Progenitor cell of endocrine pancreas (in vitro differentiated cells): ENCODE data around the gene FAM78A. TPM values are rescaled to one million over a fixed set of nuclear protein-coding genes. Genes with fewer than 3 reads are reported as not detected.

Source experiments
- DNase-seq: peaks from one replicate; pipeline ENCODE4 v3.0.0; 2021; ENCODE audit warnings: low spot score; ENCODE audit not compliant: unreplicated experiment
- H3K27ac Mint-ChIP-seq: 2 replicates; pipeline ENCODE4 v1.8.0; 2021; ENCODE audit warnings: mild to moderate bottlenecking, moderate library complexity, mixed read lengths
- H3K27me3 Mint-ChIP-seq: 2 replicates; pipeline ENCODE4 v1.8.0; 2021; ENCODE audit warnings: mixed read lengths
- H3K36me3 Mint-ChIP-seq: 2 replicates; pipeline ENCODE4 v1.8.0; 2022; ENCODE audit warnings: mixed read lengths; ENCODE audit not compliant: insufficient read depth
- H3K4me1 Mint-ChIP-seq: 2 replicates; pipeline ENCODE4 v1.8.0; 2021; ENCODE audit warnings: low read depth, mixed read lengths
- H3K4me3 Mint-ChIP-seq: 2 replicates; pipeline ENCODE4 v1.8.0; 2021; ENCODE audit warnings: low read depth, mild to moderate bottlenecking, moderate library complexity, mixed read lengths
- H3K9me3 Mint-ChIP-seq: 2 replicates; pipeline ENCODE4 v1.8.0; 2021; ENCODE audit warnings: low read depth, mixed read lengths
- CTCF ChIP-seq: fragments of 200-600 bp; sonication (generic); IDR thresholded peaks from one replicate; pipeline ENCODE4 v1.5.0; 2021; ENCODE audit warnings: antibody characterized with exemption, mild to moderate bottlenecking; ENCODE audit not compliant: unreplicated experiment
- total RNA-seq: library from RNA; stranded (reverse); gene quantifications from 2 replicates; pipeline ENCODE4 v1.2.1, GENCODE V29; 2021

Gene FAM78A
- total RNA-seq, 1 donor from 2014 or later, result 2.0 TPM

- H3K36me3 Mint-ChIP-seq, result no peaks in the 10 kb centered on the region
- peaks cover 5% of the 10 kb centered on the region for H3K4me1 Mint-ChIP-seq
- no peak for DNase-seq
- no peaks in the 10 kb centered on the region for H3K9me3 Mint-ChIP-seq
- no peak for TF ChIP-seq CTCF
- no peak overlapping the region for H3K27ac Mint-ChIP-seq
- H3K27me3 Mint-ChIP-seq, result peaks cover 5% of the 10 kb centered on the region
- no peak overlapping the region for H3K4me3 Mint-ChIP-seq
Measured at GRCh38 chr9:131309530-131310276, 33.4 kb upstream of the FAM78A start.

- no peak overlapping the region for H3K27ac Mint-ChIP-seq
- H3K4me3 Mint-ChIP-seq, result no peak overlapping the region
- H3K27me3 Mint-ChIP-seq, result peaks cover 5% of the 10 kb centered on the region
- H3K9me3 Mint-ChIP-seq, result no peaks in the 10 kb centered on the region
- no peaks in the 10 kb centered on the region for H3K36me3 Mint-ChIP-seq
- DNase-seq, result no peak
- H3K4me1 Mint-ChIP-seq, result peaks cover 6% of the 10 kb centered on the region
- no peak for TF ChIP-seq CTCF
Measured at GRCh38 chr9:131308906-131309529, 32.7 kb upstream of the FAM78A start.

GRCh38 chr9:131308452-131308851, 32.1 kb upstream of the FAM78A start:
- peaks cover 6% of the 10 kb centered on the region for H3K4me1 Mint-ChIP-seq
- no peak overlapping the region for H3K4me3 Mint-ChIP-seq
- peaks cover 5% of the 10 kb centered on the region for H3K27me3 Mint-ChIP-seq
- no peaks in the 10 kb centered on the region for H3K36me3 Mint-ChIP-seq
- no peaks in the 10 kb centered on the region for H3K9me3 Mint-ChIP-seq
- DNase-seq, result no peak
- H3K27ac Mint-ChIP-seq, result no peak overlapping the region
- TF ChIP-seq CTCF, result no peak

GRCh38 chr9:131307974-131308373, 31.7 kb upstream of the FAM78A start:
- Mint-ChIP-seq H3K4me3 (no peak overlapping the region), H3K4me1 (peaks cover 6% of the 10 kb centered on the region), H3K27me3 (peaks cover 5% of the 10 kb centered on the region), H3K27ac (no peak overlapping the region), H3K9me3 (no peaks in the 10 kb centered on the region), H3K36me3 (no peaks in the 10 kb centered on the region)
- no peak for TF ChIP-seq CTCF
- DNase-seq, result no peak

GRCh38 chr9:131306397-131307004, 30.2 kb upstream of the FAM78A start:
- H3K4me1 Mint-ChIP-seq, result peaks cover 6% of the 10 kb centered on the region
- no peak for TF ChIP-seq CTCF
- no peak for DNase-seq
- H3K27ac Mint-ChIP-seq, result no peak overlapping the region
- no peak overlapping the region for H3K4me3 Mint-ChIP-seq
- no peaks in the 10 kb centered on the region for H3K9me3 Mint-ChIP-seq
- no peaks in the 10 kb centered on the region for H3K36me3 Mint-ChIP-seq
- H3K27me3 Mint-ChIP-seq, result peaks cover 5% of the 10 kb centered on the region
